CD4-positive, alpha-beta T cell treated with Interleukin-6 at 100 ng/mL for 8 hours (primary cell): ENCODE data around the gene C20orf144.

Source experiments
- DNase-seq: peaks from one replicate; pipeline ENCODE4 v3.0.0-alpha.2; 2020; ENCODE audit warnings: mixed read lengths, low spot score

C20orf144 gene

DNA sequence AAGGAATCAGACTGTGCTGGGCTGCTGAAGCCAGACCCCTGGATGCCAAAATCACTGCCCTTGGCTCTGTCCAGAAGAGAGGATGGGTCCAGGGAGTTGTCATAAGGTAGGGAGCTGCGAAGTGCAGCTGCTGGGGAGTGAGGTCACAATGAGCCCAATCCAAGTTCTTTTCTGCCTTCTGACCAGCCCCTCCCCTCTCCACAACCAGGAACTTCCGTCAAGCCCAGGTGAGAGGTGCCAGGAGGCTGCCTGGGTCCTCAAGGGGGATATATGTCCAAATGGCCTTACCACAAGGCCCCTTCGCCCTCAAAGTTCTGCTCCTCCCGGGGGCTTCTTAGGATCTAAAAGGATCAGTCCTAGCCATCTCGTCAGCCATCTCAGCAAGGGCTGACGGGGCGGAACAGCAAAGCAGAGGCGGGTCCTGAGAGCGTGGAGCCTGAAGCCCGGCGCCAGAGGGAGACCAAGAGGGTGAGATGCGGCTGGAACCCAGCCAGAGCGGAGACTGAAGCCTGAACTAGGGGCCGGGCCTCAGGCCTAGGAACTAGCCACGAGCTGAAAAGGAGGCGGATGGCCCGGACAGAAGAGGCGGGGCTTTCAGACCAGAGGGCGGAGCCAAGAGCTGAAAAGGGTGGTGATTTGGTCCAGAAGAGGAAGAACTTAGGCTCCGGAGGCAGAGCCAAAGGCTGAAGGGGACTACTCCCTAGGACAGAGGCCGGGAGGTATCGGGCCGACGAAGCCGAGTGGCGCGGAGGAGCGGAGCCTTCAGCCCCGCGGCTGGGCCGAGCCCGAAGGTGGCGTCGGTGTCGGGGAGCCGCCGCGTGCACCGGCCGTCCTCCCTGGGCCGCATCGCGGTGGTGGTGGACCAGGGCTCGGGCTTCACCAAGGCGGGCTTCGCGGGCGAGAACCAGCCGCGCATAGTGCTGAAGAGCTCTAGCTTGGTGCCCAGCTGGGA is 4.4 kb downstream of the C20orf144 start, which contains the start of gene ACTL10:
ACTL10 (plus strand) TSS at position 651 of the 952 bp plus-strand sequence. CDS start 555 bp downstream, outside the sequence.
- peak; percentile 82 for DNase-seq

DNA sequence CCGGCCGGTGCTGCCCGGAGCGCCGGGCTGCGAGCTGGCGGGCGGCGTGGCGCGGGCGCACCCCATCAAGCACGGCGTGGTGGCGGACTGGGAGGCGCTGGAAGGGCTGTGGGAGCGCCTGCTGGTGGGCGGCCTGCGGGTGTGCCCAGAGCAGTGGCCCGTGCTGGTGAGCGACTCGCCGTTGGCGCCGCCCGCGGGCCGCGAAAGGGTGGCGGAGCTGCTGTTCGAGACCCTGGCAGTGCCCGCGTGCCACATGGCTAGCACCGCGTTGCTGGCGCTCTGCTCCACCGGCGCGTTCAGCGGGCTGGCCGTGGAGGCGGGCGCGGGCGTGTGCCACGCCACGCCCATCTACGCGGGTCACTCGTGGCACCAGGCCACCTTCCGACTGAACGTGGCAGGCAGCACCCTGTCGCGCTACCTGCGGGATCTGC is 5.1 kb downstream of the C20orf144 start:
- DNase-seq: no peak

DNA sequence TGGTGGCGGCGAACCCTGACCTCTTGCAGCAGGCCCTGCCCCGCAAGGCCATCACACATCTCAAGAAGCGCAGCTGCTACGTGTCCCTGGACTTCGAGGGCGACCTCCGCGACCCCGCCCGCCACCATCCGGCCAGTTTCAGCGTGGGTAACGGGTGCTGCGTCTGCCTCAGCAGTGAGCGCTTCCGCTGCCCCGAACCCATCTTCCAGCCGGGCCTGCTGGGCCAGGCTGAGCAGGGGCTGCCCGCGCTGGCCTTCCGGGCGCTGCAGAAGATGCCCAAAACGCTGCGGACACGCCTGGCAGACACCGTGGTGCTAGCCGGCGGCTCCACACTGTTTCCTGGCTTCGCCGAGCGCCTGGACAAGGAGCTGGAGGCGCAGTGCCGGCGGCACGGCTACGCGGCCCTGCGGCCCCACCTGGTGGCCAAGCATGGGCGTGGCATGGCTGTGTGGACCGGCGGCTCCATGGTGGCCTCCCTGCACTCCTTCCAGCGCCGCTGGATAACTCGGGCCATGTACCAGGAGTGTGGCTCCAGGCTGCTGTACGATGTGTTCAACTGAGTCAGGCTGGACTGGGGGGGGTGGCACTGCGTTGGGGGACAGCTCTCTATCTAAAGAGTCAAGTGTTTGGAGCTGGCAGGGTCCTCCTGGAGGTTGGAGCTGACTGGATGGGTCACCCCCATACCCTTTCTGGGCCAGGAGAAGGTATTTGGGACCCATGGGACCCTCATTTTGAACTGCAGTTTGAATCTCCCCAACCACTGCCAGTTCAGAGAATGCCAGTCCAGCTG is 5.7 kb downstream of the C20orf144 start:
- DNase-seq: peak; percentile 76

DNA sequence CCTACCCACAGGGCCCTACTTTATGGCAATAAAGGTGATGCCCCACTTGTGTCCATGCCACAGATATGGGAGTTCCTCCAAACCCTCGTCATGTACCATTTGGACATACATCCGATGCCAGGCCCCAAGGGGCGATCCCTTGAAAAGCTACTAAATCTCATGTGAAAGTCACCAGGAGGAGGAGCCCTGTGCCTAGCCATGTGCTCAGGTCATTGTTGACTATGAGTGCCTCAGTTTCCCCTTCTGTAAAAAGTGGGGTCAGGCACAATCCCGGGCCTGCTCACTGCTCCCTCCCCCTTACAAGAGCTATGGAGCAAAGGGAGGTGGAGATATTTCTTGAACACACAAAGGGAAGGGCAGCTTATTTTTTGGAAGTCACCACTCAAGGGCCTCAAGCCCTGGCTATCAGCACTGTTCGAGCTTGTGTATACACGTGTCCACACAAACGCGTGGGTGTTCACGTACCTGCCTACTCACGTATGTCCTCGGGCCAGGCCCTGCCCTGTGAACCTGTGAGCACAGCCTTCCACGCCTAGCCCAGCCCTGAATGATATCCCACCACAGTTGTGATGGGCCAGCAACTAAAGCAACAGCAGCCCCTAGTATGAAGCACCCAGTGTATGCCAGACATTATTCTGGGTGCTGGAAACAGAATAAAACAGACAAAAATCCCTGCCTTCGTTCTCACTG is 6.5 kb downstream of the C20orf144 start:
- no peak for DNase-seq

DNA sequence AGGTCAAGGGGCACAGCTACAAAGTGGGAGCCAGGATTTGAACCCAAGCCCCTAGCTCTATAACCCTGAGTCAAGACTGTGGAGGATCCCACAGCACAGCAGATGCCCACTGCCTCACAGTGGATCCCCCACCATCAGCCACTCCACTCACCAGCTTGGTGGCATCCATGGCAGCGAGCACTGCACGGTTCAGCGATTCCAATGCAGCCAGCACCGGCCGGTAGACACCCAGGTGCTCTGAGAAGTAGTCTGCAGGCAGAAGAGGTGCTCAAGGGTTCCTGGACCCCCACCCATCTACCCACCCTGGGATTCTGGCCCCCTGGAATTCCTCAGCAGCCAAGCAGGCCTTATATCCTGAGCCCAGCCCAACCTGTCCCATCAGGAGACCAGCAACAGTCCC is 7.1 kb downstream of the C20orf144 start:
- no peak for DNase-seq

DNA sequence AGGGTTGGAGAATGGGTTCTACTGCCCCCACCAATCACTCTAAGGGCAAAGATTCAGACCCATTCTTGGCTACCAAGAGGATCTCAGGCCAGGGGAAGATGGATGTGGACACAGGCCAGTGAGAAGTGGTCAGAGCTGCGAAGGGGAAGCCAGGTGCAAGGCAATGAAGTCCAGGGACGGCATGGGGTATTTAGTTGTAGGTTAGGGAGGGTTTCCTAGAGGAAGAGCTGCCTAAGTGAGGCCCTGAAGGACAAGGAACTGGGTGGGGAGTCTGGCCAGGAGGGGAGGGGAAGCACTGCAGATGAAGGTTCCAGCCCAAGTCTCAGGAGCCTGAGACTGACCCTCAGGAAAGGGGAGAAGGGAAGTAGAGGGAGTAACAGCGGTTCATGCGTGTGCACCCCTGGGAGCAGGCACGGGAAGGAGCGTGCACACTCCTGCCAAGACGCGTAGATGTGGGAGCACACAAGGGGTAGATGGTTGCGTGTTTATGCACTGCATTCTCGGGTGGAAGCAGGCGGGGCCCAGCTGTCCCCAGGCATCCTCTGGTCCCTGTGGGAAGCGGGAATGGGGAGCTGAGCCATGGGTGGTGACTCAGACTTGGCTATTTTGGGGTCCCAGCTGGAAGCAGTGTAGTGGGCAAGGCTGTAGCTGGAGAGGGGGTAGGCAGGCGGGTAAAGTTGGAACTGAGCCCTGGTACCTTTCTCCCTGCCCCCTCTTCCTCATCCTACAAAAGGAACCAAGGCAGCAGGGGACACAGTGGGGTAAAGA is 7.9 kb downstream of the C20orf144 start:
- DNase-seq: no peak

DNA sequence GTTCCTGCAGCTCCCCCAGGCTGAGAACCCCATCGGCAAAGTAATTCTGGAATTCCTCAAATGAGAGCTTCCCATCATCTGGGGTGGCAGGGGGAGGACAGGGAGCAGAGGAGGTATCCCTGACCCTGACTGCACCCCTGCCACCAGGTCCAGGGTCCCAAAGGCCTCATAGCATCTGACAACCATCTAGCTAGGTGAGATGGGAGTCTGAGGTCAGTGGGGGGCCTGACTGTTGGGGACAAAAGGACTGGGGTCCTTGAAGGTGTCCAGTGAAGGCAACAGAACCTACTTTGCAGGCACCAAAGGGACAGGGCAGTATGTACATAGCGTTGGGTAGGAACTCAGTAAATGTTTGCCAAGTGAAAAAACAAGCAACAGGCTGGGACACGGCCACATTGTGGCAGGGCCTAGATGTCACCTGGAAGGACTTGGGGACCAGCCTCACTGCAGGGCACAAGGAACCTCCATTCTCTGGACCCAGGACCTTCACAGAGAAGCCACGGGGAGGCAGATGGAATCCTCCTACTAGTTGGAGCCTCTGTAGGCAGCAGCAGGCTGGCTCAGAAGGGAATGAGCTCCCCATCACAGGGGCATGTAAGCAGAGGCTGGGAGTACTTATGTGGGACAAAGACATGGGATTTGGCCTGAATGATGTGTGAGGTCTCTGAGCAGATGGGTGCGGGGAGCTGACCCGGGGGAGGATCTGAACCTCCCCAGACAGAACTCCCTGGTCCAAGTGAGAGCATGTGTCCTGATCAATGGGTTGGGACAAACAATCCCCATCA is 8.8 kb downstream of the C20orf144 start:
- DNase-seq: no peak

DNA sequence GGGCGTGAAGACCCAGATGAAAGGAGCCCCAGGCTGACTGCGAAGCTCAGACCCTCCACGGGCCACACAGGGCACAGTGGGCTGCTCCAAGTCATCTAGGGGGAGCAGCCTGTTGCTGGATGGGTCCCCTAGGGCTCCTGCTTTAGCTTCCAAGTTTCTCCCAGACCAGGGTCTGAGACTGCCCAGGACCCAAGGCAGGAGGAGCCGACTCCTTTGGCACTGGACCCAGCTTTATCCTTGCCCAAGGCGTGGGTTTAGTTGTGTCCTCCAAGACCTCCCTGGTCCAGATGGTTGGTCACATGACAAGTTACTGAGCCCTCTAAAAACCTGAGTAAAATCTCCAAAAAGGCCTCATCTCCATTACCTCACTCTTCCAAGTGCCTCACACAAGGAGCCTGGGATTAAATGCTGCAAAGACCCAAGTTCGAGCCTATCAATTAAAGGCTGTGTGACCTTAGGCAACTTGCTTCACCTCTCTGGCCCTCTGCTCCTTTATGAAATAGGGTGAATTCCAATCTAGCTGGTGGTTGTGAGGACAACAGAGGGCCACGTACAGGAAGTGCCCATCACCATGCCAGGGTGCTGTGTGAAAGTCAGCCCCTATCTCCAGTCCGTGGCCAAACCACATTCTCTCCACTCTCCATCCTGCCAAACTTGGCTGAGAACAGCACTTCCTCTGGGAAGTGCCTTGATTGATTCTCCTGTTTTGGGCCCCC is 9.6 kb downstream of the C20orf144 start:
- DNase-seq: no peak

DNA sequence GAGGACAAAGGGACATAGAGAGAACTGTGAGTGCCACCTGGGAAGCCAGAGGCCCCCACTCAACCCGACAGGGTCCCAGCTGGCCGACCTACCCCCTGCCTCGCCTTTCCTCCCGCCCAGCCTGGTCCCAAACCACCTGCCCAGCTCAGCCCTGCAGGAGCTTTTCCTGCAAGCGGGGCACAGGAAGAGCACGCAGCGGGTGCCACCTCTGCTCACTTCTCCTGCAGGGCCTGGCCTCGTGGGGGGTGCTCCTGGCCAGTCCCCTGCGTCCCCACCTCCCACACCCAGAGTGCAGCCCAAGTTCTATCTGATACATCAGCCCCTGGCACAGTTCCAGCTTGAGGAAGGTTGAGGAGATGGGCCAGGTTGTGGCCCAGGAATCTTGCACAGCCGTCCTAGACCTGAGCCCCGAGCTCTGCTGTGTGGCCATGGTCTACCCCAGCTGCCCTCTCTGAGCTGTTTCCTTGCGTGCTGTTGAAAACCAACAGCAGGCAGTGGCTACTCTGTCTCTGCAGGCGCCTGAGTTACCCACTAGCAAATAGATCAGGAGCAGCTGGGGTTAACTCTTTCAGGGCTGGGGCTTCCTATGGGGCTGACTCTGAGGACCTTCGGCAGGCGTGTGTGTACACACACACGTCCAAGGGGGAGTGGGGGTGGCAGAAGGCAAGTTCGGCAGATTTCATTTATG is 10.4 kb downstream of the C20orf144 start:
- no peak for DNase-seq

DNA sequence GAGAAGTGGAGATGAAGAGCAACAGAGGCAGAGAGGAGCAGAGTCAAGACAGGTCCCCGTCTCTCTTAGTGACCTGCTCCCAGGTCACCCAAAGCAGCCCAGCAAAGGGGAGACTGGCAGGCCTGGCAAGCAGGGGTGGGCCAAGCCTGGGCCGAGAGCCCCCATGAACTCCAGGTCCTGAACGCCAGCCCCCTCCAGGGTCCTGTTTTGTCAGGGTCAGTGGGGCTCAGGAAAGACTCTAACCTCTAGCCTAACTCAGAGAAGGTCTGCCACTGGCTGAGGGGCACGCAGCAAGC is 10.9 kb downstream of the C20orf144 start:
- no peak for DNase-seq

DNA sequence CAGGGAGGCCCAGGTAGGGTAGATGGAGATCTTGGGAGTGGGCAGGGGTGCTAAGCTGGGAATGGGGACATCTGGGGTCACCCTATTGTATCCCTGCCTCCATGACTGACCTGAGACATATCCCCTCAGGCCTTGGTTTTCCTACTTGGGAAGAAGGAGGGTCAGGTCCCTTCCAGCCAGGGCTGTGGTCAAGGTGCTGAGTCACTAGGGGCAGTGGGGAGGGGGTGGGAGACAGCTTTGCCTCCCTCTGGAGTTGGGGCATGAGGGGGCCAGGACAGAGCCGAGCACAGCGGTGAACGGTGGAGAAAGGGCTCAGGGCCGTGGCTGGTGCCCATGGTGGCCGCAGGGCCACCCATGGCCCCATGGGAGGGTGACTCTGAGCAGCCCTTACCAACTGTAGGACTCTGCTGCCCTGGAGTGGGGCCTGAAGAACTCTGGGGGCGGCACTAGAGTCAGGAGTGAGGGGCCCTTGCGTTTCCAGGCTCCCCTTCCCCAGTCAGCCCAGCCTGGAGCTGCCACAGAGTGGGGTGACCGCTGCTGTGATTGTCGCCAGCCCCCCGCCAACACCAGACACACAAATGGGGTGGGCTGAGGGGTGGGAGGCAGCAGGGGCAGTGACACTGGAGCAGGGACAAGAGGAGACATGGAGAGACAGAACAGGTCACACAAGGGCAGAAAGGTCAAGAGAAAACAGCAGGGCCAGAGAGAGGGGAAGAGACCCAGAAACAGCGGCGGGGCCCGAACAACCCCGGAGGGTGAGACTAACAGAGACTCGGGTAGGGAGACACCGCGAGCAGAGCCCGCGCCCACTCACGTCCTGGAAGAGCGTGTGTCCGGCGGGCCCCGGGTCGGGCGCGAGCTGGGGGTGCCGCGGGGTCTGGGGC is 11.5 kb downstream of the C20orf144 start:
- no peak for DNase-seq

DNA sequence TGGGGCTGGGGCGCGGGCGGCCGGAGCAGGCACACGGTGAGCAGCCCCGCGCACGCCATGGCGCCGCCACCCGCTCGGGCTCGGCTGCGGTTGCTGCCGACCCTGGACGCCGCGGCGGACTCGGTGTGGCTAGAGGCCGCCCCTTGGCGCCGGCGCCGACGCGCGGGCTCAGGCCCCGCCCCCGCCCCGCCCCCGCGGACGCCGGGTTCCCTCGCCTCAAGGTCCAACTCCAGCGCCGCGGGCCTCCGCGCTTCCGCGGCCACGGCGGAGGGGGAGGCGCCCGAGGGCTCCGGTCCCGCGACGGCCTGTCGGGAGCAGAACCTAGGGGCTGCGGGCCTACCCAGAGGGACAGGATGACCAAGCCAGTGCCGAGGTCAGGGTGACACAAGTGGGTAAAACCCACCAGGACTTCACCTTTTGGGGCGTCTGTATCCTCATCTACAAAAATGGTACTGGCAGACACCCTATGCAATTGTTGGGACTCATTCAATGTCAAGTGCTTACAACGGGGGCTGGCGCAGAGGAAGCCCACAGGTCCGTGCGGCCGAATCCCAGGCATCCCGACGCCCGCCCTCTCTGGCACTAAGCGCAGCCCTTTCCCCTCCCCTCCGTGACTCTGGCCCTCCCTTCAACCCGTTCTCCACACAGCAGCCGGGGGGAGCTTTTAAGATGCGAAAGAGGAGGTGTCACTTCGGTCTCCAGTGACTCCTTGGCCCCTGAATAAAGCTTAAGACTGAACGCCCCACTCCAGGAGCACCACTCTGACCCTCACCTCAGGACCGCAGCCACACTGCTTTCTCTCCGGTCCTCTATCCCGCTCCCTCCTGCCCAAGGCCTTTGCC is 12.4 kb downstream of the C20orf144 start, which contains the start of gene NECAB3:
NECAB3 (minus strand) TSS at position 135 of the 842 bp plus-strand sequence; CDS start at position 59, 76 bp downstream.
- DNase-seq: peak; percentile 43

DNA sequence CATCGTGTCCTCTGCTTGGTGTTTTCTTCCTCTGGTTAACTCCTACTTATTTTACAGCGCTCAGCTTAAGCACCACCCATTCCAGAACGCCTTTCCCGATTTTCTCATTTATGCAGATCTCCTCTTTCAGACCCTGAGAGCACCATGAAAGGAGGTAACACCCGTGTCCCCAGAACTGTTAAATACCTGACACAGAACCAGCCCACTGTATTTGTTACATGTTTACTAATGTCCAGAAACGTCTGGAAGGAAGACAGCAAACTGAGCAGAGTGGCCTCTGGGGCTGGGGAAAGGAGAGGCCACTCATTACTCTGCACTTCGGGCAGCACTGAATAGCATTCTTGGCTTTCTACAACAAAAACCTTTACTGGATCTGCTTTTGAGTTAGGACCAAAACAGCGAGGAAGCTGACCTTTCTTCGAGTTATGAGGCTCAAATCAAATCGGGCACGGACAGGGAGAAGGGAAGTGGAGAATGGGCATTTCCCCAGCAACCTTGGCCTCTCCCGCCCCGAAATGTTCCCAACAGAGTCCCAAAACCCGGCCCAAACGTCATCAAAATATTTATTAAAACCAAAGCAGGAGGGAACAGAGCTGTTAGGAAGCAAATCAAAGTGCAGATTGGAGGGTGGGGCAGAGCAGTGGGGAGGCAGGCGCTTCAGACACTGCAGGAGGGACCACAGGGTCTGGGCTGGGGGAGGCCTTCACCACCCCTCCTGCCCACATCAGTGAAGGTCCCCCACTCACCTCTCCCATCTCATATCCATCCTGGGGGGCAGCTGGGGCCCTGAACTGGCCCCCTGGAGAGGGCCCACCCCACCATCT is 13.2 kb downstream of the C20orf144 start:
- no peak for DNase-seq

DNA sequence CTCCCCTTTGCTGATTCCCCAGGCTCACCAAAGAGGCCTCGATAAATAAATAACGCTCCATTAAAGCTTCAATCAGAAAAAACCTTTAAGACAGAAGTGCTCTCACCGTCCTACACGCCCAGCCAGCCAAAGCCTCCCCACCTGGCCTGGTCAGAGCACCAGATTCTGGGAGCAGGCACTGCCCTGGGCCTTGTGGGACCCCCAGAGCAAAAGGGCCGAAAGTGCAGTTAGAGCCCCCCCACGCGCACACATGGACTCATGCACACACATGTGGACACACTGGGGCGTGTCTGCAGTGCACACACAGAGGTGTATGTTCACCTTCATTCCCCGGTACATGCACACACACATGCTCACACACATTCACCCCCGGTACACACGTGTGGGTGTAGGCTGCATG is 14.0 kb downstream of the C20orf144 start:
- no peak for DNase-seq

DNA sequence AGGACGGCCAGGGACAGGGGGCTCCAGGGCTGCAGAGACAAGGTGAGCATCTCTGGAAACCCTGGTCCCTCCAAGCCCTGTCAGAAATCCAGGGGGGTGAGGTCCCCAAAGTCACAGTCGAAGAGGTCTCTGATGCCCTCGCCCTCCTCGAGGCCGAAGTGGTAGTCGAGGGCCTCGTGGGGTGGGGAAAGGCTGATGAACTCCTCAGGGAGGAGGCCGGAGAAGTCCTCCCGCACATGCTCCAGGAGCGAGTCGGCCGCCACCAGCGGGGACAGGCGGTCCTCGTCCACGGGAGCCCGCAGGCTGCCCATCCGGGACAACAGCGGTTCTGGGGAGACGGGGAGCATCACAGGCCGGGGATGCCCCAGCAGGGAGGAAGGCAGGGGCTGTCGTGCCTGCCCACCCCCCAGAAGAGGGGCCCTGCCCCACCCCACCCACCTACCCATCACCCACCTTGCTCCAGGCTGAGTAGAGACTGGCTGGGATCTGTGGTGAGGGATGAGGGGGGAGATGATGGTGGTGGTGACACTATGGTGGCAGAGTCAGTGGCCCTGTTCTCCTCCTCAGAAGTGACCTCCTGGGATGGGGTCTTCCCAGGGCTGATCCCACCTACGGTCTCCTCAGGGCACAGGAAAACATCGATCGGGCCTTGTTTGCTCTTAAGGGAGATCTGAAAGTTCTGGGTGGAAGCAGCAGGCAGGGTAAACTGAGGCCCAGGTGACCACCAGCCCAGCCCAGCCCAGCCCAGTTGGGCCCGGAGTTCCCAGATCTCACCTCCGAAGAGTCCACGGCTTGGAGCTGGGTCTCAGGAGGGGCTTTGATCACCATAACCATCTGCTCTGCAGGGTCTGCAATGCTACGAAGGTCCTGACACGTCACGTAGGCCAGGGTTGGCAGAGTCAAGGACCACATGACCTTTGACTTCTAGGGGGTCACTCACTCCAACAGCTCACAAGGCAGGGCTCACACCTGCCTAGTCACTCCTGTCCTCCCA is 14.8 kb downstream of the C20orf144 start:
- no peak for DNase-seq
